Activated CD8-positive, alpha-beta memory T cell treated with anti-CD3 and anti-CD28 coated beads, Interleukin-2, amount 50 U/mL, for 24 hours (primary cell): ENCODE measurements around the gene TTC12.

Experiments used
- DNase-seq: peaks from one replicate; pipeline ENCODE4 v3.0.0-alpha.2; 2020; ENCODE audit errors: extremely low read depth

TTC12 gene, protein sequence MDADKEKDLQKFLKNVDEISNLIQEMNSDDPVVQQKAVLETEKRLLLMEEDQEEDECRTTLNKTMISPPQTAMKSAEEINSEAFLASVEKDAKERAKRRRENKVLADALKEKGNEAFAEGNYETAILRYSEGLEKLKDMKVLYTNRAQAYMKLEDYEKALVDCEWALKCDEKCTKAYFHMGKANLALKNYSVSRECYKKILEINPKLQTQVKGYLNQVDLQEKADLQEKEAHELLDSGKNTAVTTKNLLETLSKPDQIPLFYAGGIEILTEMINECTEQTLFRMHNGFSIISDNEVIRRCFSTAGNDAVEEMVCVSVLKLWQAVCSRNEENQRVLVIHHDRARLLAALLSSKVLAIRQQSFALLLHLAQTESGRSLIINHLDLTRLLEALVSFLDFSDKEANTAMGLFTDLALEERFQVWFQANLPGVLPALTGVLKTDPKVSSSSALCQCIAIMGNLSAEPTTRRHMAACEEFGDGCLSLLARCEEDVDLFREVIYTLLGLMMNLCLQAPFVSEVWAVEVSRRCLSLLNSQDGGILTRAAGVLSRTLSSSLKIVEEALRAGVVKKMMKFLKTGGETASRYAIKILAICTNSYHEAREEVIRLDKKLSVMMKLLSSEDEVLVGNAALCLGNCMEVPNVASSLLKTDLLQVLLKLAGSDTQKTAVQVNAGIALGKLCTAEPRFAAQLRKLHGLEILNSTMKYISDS

DNA sequence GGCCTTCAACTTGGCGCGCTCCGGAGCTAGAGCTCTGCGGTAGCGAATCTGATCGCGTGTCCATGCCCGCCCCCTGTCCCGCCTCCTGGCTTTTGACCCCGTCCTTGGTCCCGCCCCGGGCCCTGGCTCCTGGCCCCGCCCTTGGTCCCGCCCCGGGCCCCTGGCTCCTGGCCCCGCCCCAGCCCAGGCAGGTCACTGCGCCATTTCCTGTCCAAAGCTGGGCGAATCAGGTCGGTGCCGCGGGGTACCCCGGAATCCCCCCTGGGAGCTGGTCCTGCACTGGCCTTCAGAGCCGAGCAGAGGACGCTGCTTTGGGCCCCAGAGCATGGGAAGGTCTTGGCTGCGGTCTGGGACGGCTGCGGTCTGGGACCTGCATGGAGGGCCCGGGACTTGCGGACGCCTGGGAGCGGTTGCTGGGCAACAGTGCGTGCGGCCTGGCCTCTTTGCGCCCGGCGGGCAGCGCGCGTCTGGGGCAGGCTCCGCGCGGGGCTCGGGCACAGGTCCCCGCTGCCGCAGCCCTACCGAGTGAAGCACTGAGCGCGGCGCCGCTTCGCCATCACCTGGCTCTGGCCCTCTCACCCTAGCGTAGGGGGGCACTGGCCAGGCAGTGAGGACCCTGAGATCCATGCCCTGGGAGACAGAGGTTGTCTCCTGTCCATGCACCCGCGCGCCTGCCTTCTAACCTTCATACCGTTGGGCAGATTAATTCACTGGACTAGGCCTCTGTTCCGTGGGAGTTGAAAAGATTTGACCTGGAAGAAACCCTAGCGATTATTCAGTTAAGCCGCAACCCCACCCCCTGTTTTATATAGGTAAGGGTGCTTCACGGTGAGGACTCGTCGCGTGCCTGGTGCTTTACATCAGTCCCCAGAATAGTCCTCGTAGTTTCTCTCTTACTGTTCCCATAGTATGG, at the start of gene TTC12:
Gene TTC12 (plus strand): TSS at position 195 of the 913 bp plus-strand sequence. CDS start 1,675 bp downstream, outside the sequence.
- peak; percentile 75 for DNase-seq

DNA sequence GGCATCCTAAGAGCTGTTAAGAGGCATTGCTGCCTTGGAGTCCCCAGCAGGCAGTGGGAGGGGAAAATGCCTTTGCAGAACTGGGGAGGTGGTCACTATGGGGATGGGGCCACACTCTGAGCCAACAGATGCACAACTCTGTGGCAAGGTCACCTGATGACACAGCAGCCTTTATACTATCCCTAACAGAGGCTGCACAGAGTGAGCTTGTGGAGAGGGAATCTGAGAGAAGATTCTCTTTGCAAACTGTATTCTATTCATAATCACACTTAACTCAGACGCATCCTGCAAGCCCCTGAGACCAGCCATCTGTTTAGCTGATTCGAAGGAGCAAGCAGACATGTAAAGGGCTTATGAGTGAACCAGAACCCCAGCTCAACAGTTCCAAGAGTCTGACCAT, 49.0 kb upstream of the TTC12 start:
- DNase-seq, result no peak

DNA sequence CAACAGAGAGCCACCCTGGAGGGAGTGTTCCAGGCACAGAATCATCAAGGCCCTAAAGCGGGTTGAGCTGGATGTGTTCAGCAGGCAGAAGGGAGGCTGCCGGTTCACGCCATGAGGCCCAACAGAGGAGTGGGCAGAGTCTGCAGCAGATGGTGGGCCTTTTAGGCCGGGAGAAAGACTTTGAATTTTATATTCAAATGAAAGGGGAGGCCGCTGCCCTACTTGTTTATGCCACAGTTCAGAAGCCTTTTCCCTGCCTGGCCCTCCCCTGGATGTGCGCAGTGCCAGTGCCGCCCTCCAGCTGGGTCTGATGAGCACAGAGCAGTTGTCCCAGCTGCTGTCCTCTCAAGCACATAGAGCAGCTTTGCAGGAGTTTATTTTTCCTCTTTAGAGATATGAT, 46.9 kb upstream of the TTC12 start:
- DNase-seq, result no peak

DNA sequence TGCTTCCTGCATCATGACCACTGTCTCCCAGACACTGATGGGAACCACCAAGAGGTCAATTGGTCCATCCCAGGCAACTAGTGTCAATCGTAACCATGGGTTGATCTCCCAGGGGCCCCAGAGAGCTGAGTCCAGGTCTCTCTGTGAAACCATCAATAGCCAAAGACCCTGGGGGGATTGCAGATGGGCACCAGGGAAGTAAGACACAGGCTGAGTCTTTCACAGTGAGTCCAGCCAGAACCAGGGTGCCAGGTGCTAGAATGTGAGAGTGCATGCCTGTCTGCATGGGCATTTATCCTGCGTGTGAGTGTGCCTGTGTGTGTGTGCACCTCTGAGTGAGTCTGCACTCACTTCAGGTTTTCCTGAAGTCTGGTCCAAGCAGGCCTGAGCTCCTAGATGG, 45.3 kb upstream of the TTC12 start:
- no peak for DNase-seq

DNA sequence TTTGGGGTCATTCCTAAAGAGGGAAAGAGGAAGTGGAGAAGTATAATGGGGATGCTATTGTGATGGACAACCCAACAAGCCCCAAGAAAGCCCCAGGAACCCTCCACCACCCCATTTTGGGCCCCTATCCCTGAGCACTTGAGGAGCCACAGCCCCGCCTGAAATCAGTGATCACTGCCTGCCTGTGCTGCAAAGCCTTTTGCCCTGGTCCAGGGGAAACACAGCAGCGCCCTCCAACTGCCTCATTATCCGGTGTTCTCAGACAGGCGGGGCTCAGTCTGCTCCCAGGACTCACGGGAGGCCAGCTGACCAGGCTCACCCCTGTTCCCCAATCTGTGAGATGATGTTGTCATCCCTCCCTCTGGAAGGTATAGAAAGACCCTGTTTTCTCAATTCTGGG, 44.7 kb upstream of the TTC12 start:
- no peak for DNase-seq

DNA sequence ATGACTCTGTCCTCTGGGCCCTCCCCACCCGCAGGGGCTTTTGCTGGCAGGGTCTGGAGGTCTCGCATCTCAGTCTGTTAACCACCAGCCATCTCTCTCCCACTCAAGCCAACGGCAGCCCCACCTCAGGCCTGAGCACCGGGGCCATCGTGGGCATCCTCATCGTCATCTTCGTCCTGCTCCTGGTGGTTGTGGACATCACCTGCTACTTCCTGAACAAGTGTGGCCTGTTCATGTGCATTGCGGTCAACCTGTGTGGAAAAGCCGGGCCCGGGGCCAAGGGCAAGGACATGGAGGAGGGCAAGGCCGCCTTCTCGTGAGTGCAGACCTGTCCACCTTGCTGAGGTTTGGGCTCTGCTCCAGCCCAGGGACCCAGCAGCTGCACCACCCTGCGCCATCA, 44.3 kb upstream of the TTC12 start:
- DNase-seq, result no peak

DNA sequence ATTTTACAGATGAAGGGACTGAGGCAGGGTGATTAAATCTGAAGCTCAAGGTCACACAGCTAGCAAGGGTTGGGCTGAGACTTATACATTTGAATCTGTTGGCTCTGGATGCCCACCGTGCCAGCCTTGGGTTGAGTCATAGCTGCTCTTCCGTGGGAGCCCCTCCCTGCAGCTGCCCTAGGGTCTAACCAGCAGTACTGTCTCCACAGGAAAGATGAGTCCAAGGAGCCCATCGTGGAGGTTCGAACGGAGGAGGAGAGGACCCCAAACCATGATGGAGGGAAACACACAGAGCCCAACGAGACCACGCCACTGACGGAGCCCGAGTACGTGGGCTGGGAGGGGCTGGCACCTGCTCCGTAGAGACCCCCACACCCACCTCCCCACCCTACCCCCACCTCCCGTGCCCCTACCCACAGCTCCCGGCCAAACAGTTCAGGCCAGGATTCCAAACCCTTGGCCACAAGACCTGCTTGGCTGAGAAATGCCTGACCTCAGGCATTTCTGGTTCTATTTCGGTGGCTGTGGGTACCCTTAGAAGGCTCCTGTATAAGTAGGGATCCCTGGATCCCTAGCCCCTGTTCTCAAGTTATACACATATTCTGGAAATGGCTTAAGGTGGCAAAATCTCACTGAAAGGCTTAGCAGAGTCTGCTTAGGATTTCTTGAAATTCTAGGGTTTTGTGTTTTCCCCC, 42.7 kb upstream of the TTC12 start:
- no peak for DNase-seq

DNA sequence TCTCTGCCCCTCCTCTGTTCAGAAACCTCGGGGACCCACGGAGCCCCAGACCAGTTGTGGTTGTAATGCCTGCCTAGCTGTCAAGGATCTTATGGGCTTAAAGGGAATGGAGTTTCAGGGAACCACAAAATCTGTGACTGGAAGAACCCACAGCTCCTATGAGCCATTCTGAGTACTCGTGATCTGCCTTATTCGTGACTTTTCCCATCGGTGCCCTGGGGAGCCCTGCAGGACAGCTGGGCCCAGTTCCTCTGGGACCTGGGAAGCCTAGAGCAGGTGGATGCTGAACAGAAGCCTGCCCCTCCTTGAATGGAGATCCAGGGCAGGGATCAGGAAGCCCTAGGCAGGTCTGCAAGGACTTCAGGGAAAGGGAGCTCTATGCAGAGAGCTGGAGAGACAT, 42.1 kb upstream of the TTC12 start:
- DNase-seq, result no peak

DNA sequence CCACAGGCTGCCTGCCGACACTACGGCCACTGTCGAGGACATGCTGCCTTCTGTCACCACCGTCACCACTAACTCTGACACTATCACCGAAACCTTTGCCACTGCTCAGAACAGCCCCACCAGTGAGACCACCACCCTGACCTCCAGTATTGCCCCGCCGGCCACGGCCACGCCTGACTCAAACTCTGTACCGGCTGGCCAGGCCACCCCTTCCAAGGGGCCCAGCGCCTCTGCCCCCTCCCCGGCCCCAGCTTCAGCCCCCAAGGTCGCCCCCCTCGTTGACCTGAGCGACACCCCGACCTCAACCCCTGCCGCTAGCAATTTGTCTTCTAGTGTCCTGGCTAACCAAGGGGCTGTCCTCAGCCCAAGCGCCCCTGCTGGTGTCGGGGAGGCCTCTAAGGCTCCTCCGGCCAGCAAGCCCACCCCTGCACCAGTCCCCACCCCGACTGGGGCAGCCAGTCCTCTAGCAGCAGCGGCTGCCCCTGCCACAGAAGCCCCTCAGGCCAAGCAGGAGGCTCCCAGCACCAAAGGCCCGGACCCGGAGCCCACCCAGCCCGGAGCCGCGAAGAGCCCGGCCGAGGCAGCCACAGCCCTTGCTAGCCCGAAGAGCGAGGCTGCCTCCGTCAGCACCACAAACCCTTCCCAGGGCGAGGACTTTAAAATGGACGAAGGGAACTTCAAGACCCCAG, 41.3 kb upstream of the TTC12 start:
- DNase-seq, result no peak

DNA sequence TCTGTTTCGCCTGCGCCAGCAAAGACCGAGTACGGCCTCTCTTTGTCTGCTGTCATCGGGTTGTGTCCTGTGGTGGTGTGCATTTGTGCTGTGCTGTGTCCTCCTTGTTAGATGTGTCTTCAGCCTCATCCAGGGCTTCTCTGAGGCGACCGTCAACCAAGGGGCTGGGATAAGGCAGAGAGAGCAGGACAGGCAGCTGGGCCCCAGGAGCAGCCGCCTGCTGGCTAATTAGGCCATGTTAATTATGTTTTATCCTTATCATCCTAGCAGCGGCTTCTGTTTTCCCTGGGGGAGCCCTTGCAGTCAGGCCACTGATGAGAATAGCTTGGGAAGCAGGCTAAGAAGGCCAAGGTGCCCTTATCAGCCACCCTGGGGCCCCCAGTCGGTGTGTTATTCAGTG, 40.7 kb upstream of the TTC12 start:
- DNase-seq, result no peak

DNA sequence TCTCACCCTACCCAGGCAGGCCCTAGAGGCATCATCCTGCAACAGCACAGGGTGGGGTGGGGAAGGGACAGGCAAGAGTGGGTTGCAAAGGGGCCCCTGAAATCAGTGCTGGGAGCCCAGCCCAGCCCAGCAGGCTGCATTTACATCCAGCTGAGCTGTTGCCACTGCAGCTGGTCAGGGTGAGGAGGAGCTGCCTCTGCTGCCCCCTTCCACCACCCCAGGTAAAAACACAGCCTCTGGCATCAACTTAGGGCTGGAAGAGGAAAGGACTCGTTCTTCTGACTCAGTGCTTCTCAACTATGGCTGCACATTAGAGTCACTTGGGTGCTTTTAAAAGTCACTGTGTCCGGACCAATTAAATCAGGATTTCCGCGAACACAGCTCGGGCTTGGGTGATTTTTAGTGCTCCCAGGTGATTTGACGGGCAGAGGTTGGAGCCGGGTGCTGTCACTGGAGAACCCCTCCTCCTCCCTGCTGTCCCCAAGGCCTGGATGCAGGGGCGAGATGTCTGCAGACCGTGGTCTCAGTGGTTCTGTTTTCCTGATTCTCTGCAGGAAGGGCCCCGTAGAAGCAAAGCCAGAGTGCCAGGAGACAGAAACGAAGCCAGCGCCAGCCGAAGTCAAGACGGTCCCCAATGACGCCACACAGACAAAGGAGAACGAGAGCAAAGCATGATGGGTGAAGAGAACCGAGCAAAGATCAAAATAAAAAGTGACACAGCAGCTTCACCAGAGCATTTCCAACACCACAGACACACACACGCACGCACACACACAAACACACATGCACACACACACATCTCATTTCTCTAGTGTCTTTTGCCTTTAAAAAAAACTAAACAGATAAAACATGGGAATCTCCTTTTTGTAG, 39.4 kb upstream of the TTC12 start:
- no peak for DNase-seq

DNA sequence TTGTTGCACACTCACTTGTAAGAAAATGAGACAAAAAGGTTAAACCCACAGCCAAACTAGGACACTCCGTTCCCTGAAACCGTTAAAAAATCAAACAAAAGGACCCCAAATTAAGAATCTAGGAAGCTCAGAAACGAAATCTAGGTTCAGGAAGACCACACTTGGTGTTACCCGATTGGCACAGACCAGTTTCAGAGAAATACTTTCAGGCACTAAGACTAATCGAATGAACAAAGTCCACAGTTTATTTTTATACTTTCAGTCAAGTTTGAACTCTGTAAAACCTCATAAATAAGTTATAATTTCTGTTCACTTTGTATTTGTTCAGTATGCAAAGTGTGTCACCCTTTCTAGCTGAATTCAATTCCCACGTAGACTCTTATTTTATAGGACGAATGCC, 38.8 kb upstream of the TTC12 start:
- no peak for DNase-seq

DNA sequence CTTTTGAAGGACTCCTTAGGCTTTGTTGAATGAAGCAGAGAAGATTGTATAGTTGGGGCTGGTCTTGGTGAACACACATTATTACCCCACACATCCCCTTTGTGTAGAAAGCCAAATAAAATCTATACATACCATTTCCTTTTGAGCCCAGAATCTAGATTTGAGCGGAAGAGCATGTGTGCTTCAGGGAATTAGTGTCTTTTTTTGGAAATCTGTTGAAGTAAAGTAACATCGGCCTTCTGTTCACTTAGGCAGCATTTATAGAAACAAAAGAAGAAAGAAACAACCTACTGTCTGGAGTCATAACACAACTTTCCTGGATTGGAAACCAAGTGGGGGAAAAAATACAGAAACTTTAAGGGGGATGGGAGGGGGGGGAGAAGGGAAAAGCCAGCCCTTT, 37.9 kb upstream of the TTC12 start:
- no peak for DNase-seq

DNA sequence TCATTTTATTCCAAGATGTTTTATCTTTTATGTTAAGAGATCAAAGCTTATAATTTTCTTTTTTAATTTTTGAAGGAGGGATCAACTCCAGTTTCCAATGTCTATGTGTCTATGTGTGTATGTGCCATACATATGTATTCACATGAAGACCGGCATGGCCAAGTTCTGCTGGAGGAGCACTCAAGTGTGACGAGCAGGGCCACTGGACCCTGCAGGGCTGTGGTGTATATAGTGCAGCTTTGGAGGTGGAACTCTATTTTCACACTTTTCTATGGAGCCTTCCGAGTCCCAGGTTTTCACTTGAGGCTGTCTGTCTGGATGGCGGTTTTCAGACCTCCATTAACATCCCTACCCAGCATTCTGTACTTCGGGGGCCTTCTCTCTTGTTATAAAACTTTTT, 36.5 kb upstream of the TTC12 start:
- DNase-seq, result no peak

DNA sequence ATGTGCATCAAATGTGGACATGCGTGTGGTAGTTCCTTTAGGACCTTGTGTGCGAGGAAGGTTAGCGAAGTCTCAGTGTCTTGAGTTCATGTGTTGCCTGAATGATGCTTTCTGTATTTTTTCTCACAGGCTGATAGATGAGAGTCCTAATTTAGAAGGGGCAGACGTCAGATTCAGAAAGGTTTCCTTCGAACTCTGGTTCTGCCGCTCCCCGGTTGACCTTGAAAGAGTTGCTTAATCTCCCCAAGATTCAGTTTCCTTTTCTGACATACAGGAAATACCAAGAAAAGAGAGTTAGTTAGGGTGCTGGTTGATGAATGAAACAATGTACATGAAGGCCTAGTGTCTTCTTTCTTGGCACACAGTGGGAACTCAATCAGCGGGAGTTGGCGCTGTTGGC, 35.9 kb upstream of the TTC12 start:
- no peak for DNase-seq

DNA sequence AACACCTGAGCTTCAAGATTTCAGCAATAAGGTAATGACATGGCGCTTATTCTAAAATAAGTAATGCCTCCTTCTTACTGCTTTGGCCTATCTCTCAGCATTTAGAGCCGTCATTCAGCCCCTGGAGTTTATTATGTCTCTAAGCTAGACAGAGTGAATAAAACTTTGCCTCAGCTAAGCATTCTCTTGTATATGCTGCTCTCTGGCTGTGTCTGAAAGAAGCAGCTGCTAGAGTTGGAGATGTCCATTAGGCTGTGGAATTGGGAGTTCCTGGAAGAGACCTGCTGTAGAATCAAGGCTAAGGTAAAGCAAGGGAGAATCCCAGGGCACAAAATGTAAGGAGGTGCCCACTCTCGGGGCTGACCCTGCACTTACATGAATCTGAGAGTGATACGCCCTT, 35.5 kb upstream of the TTC12 start:
- no peak for DNase-seq

DNA sequence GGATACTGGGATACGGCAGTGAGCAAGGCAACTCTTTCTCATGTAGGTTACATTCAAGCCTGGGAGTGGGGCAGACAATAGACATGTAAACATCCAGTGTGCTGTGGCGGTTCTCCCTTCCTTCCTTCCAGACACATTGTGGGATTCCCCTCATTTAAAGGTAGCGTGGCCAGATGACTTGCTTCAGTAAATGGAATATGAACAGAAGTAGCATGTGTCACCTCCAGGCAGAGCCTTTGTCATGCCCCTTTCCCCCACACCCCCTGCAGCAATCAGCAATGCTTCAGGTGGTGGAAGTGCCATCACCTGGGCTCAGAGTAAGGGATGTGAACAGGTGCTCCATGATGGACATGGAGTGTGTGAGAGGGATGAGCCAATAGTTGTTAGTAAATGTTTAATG, 34.8 kb upstream of the TTC12 start:
- DNase-seq, result no peak

DNA sequence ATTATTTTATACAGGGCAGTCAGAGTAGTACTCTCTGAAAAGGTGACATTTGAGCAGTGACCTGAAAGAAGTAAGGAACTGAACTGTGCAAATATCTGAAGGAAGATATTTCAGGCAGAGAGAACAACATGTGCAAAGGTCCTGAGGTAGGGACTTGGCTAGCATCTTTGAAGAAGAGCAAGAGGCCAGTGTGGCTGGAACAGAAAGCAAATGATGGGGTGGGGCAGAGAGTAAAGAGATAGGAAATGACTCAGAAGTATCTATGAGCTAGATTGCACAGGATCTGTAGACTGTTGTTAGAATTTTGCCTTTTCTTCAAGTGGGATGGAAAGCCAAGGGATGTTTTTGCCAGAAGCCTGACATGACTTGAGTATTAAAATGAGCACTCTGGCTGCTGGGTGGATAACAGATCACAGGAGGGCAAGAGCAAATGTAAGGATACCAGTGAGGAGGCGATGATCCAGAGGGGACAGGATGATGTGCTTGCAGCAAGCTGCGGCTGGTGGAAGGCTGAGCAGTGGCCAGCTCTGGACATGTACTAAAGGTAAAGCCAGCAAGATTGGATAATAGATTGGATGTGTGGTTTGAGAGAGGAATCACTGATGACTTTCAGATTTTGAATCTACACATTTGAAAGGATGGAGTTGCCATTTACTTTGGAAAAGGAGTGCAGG, 33.2 kb upstream of the TTC12 start:
- DNase-seq, result no peak

DNA sequence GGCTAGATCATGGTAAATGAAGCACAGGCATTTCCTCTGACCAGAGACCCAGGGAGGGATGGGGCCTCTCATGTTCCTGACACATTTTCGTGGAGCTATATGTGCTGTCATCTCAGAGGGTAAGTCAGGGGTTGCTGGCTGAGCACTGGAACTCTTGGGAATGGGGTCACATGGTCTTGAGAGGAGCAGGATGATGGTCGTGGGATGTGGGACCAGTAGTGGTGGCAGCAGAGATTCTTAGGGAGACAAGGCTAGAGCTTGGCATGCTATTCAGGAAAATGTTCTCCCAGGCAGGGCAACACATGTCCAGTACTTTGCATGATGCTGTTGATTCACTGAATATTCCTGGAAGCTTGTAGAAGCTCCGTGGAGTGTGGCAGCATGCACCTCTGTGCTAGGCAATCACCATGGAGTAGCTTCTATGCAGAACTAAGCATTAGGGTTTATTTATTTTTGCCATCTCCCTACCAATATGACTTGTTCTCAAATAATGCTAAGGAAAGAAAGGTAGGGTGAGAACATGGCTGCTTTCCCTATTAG, 31.4 kb upstream of the TTC12 start:
- DNase-seq, result no peak
